C4-2B (cell line): ENCODE measurements around the gene MYO7B.

Source experiments
- ZFX ChIP-seq: fragments of 450-650 bp; IDR thresholded peaks from 2 replicates; pipeline ENCODE4 v1.6.1; 2017
- TF ChIP-seq, protein P1 (sequence below): fragments of 450-650 bp; conservative IDR thresholded peaks from 2 replicates; pipeline ENCODE4 v1.5.1; 2017; ENCODE audit warnings: mild to moderate bottlenecking

DNA sequence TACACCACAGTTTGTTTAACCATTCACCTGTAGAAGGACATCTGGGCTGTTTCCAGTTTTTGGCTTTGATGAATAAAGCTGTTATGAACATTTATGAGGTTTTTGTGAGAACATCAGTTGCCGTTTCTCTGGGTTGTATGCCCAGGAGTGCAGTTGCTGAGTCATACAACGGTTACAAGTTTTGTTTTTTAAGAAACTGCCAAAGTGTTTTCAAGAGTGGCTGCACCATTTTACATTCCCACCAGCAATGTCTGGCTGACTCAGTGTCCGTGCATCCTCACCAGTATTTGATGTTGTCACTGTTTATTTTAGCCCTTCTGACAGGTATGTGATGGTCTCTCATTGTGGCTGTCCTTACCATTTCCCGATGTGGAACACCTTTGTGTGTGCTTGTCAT lies 62.5 kb downstream of the MYO7B start:
- TF ChIP-seq, protein P1, sequence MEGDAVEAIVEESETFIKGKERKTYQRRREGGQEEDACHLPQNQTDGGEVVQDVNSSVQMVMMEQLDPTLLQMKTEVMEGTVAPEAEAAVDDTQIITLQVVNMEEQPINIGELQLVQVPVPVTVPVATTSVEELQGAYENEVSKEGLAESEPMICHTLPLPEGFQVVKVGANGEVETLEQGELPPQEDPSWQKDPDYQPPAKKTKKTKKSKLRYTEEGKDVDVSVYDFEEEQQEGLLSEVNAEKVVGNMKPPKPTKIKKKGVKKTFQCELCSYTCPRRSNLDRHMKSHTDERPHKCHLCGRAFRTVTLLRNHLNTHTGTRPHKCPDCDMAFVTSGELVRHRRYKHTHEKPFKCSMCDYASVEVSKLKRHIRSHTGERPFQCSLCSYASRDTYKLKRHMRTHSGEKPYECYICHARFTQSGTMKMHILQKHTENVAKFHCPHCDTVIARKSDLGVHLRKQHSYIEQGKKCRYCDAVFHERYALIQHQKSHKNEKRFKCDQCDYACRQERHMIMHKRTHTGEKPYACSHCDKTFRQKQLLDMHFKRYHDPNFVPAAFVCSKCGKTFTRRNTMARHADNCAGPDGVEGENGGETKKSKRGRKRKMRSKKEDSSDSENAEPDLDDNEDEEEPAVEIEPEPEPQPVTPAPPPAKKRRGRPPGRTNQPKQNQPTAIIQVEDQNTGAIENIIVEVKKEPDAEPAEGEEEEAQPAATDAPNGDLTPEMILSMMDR = no peak
- no peak for TF ChIP-seq ZFX
